Astrocyte (in vitro differentiated cells and primary cell): ENCODE data around the gene CDC42EP3. TPM values are rescaled to one million over a fixed set of nuclear protein-coding genes. Genes with fewer than 3 reads are reported as not detected.

ENCODE experiments used
- DNase-seq: peaks from one replicate; pipeline ENCODE4 v3.0.0-alpha.2; 2010; ENCODE audit warnings: low read depth
- FAIRE-seq: peaks from 2 replicates; lab custom pipeline; 2011; peaks lifted over from hg19 to GRCh38; lab: Jason Lieb, UNC
- H2AFZ ChIP-seq: 2 replicates; pipeline ENCODE4 v1.6.0; 2012; ENCODE audit warnings: low read depth, low read length, inconsistent platforms
- H3K27ac ChIP-seq: 2 replicates; pipeline ENCODE4 v1.5.1; 2011; ENCODE audit warnings: low read depth, low read length, inconsistent platforms
- H3K27me3 ChIP-seq: 2 replicates; pipeline ENCODE4 v1.6.0; 2011; ENCODE audit warnings: low read length, inconsistent platforms; ENCODE audit not compliant: insufficient read depth
- H3K36me3 ChIP-seq: 2 replicates; pipeline ENCODE4 v1.5.1; 2011; ENCODE audit warnings: low read length, inconsistent platforms; ENCODE audit not compliant: insufficient read depth
- H3K4me1 ChIP-seq: 2 replicates; pipeline ENCODE4 v1.5.1; 2011; ENCODE audit warnings: low read length, inconsistent platforms; ENCODE audit not compliant: insufficient read depth
- H3K4me2 ChIP-seq: 2 replicates; pipeline ENCODE4 v1.6.0; 2012; ENCODE audit warnings: low read length, inconsistent platforms
- H3K4me3 ChIP-seq: 2 replicates; pipeline ENCODE4 v1.5.1; 2011; ENCODE audit warnings: low read depth, mild to moderate bottlenecking, low read length, inconsistent platforms; ENCODE audit not compliant: insufficient read depth
- H3K79me2 ChIP-seq: 2 replicates; pipeline ENCODE4 v1.6.0; 2012; ENCODE audit warnings: mild to moderate bottlenecking, low read length, inconsistent platforms; ENCODE audit not compliant: insufficient read depth
- H3K9ac ChIP-seq: 2 replicates; pipeline ENCODE4 v1.6.0; 2012; ENCODE audit warnings: mild to moderate bottlenecking, low read length, inconsistent platforms
- H3K9me3 ChIP-seq: 2 replicates; pipeline ENCODE4 v1.5.1; 2012; ENCODE audit warnings: low read depth, mild to moderate bottlenecking, low read length, inconsistent platforms; ENCODE audit not compliant: insufficient read depth
- H4K20me1 ChIP-seq: 2 replicates; pipeline ENCODE4 v1.6.0; 2012; ENCODE audit warnings: low read length, inconsistent platforms; ENCODE audit not compliant: insufficient read depth
- H3K27ac Mint-ChIP-seq: one replicate; pipeline ENCODE4 v1.8.0; 2021; ENCODE audit warnings: mild to moderate bottlenecking, mixed read lengths; ENCODE audit not compliant: unreplicated experiment
- H3K27me3 Mint-ChIP-seq: one replicate; pipeline ENCODE4 v1.8.0; 2021; ENCODE audit warnings: low read depth, mixed read lengths; ENCODE audit not compliant: unreplicated experiment
- H3K36me3 Mint-ChIP-seq: one replicate; pipeline ENCODE4 v1.8.0; 2021; ENCODE audit warnings: low read depth, mixed read lengths; ENCODE audit not compliant: unreplicated experiment
- H3K4me1 Mint-ChIP-seq: one replicate; pipeline ENCODE4 v1.8.0; 2021; ENCODE audit warnings: low read depth, mixed read lengths; ENCODE audit not compliant: unreplicated experiment
- H3K4me3 Mint-ChIP-seq: one replicate; pipeline ENCODE4 v1.8.0; 2021; ENCODE audit warnings: mild to moderate bottlenecking, moderate library complexity, mixed read lengths; ENCODE audit not compliant: unreplicated experiment
- H3K9me3 Mint-ChIP-seq: one replicate; pipeline ENCODE4 v1.8.0; 2021; ENCODE audit warnings: mild to moderate bottlenecking, mixed read lengths; ENCODE audit not compliant: unreplicated experiment
- EZH2 ChIP-seq: IDR thresholded peaks from 2 replicates; pipeline ENCODE4 v1.6.1; 2012; ENCODE audit warnings: mild to moderate bottlenecking, low read length, inconsistent platforms; ENCODE audit not compliant: insufficient read depth
- total RNA-seq: library from RNA; stranded (reverse); gene quantifications from 2 replicates; pipeline ENCODE4 v1.2.1, GENCODE V29; 2021
- TF ChIP-seq, protein P1 (sequence below): IDR thresholded peaks from 2 replicates; pipeline ENCODE4 v1.5.1; 2011; ENCODE audit warnings: low read depth, mild to moderate bottlenecking, inconsistent platforms, low read length, moderate library complexity; ENCODE audit not compliant: insufficient read depth

The CDC42EP3 gene
- total RNA-seq, 1 donor from 2014 or later: 94.3 TPM

DNA sequence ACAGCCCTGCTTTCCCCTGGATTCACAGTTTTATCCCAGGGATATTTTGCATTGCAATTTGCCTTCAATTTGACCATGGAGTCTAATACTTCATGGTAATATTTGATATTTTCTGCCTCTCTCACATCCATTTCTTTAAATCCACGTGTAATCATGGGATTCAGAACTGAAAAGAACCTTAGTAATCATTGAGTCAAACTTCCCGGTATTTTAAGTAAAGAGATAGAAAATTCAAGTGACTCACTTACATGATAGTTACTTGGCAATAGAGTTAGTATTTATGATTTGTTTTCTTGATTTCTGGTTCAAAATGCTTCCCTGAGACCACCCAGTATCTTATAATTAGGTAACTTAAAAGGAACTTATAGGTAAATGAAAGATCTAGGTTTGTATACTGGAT lies 33.7 kb upstream of the CDC42EP3 start:
- Mint-ChIP-seq H3K9me3 (peaks cover 6% of the 10 kb centered on the region), H3K4me3 (no peak overlapping the region), H3K27me3 (no peaks in the 10 kb centered on the region), H3K4me1 (peaks cover 14% of the 10 kb centered on the region), H3K36me3 (no peaks in the 10 kb centered on the region), H3K27ac (no peak overlapping the region)
- Histone ChIP-seq H3K9ac (no peak overlapping the region), H3K79me2 (no peaks in the 10 kb centered on the region), H2AFZ (no peak overlapping the region), H3K9me3 (no peaks in the 10 kb centered on the region), H4K20me1 (no peaks in the 10 kb centered on the region), H3K36me3 (no peaks in the 10 kb centered on the region), H3K27ac (no peak overlapping the region), H3K27me3 (no peaks in the 10 kb centered on the region), H3K4me1 (no peaks in the 10 kb centered on the region), H3K4me3 (no peak overlapping the region), H3K4me2 (no peak overlapping the region)
- FAIRE-seq: no peak
- no peak for TF ChIP-seq EZH2
- TF ChIP-seq, protein P1, sequence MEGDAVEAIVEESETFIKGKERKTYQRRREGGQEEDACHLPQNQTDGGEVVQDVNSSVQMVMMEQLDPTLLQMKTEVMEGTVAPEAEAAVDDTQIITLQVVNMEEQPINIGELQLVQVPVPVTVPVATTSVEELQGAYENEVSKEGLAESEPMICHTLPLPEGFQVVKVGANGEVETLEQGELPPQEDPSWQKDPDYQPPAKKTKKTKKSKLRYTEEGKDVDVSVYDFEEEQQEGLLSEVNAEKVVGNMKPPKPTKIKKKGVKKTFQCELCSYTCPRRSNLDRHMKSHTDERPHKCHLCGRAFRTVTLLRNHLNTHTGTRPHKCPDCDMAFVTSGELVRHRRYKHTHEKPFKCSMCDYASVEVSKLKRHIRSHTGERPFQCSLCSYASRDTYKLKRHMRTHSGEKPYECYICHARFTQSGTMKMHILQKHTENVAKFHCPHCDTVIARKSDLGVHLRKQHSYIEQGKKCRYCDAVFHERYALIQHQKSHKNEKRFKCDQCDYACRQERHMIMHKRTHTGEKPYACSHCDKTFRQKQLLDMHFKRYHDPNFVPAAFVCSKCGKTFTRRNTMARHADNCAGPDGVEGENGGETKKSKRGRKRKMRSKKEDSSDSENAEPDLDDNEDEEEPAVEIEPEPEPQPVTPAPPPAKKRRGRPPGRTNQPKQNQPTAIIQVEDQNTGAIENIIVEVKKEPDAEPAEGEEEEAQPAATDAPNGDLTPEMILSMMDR: no peak
- no peak for DNase-seq

DNA sequence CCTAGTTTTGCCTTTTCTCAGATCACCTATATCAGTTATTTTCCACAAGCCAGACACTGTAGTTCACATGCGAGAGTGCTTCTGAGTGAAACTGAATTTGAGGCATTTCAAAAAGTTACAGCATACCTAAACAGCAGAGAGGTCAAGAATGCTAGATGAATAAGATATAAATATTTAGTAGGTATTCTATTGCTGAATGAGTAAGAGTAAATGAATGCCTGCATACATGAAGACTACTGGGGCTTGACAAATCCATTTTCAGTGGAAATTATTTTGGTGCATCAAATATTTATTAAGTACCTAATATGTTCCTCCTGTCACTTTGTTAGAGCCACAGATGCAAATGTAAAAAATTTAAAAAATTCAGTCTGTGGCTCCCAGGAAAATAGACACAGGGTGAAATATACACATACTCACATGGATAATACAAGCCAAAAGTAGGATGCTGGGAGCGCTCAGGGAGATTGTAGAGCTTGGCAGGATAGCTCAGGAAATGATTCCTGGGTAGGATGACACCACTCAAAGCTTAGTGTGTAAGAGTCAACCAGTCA lies 27.6 kb upstream of the CDC42EP3 start:
- peak overlapping the region; percentile 41 for H3K9ac ChIP-seq
- TF ChIP-seq, protein P1: no peak
- TF ChIP-seq EZH2: no peak
- H3K4me2 ChIP-seq: peak overlapping the region; percentile 45
- no peaks in the 10 kb centered on the region for H3K36me3 ChIP-seq
- Mint-ChIP-seq H3K27ac (peak overlapping the region; percentile 90), H3K4me3 (no peak overlapping the region), H3K4me1 (peaks cover 14% of the 10 kb centered on the region), H3K27me3 (no peaks in the 10 kb centered on the region), H3K36me3 (no peaks in the 10 kb centered on the region), H3K9me3 (peaks cover 6% of the 10 kb centered on the region)
- H2AFZ ChIP-seq: no peak overlapping the region
- H3K9me3 ChIP-seq: no peaks in the 10 kb centered on the region
- H3K4me1 ChIP-seq: peaks cover 13% of the 10 kb centered on the region
- H3K79me2 ChIP-seq: no peaks in the 10 kb centered on the region
- peak; percentile 86 for FAIRE-seq
- no peaks in the 10 kb centered on the region for H3K27me3 ChIP-seq
- H3K27ac ChIP-seq: peak overlapping the region; percentile 70
- peak; percentile 74 for DNase-seq
- no peaks in the 10 kb centered on the region for H4K20me1 ChIP-seq
- no peak overlapping the region for H3K4me3 ChIP-seq

DNA sequence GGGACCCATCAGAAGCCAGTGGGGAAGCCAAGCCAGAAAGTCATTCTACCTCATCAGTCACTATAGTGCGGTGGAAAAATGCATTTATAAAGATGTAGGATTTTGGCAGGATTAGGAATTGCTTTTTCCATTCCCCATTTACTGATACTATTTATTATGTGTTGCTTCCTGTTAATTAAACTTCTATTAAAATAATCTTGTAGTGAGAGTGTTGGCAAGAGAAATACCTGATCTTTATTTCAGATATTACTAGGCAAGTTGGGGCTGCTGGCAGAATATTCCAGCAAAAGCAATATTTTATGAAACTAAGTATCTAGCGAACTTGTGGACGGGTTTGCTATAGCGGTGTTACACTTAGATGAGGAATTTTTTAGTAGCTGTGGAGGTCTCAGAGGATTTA lies 23.9 kb upstream of the CDC42EP3 start:
- H3K9me3 ChIP-seq: no peaks in the 10 kb centered on the region
- H3K4me1 Mint-ChIP-seq: peaks cover 16% of the 10 kb centered on the region
- H3K36me3 ChIP-seq: no peaks in the 10 kb centered on the region
- H3K36me3 Mint-ChIP-seq: no peaks in the 10 kb centered on the region
- no peak overlapping the region for H3K4me3 ChIP-seq
- H3K27ac Mint-ChIP-seq: no peak overlapping the region
- H3K27me3 Mint-ChIP-seq: no peaks in the 10 kb centered on the region
- no peak for FAIRE-seq
- H3K79me2 ChIP-seq: no peaks in the 10 kb centered on the region
- H3K27me3 ChIP-seq: no peaks in the 10 kb centered on the region
- peaks cover 1% of the 10 kb centered on the region for H3K9me3 Mint-ChIP-seq
- H3K9ac ChIP-seq: no peak overlapping the region
- H3K4me2 ChIP-seq: no peak overlapping the region
- H3K4me1 ChIP-seq: peaks cover 13% of the 10 kb centered on the region
- no peaks in the 10 kb centered on the region for H4K20me1 ChIP-seq
- H3K4me3 Mint-ChIP-seq: no peak overlapping the region
- no peak for DNase-seq
- no peak overlapping the region for H2AFZ ChIP-seq
- no peak overlapping the region for H3K27ac ChIP-seq
- TF ChIP-seq, protein P1: no peak
- TF ChIP-seq EZH2: no peak
